Ishikawa (cell line): Measurements from ENCODE around the gene D2HGDH.

ENCODE experiments used
- CEBPB ChIP-seq: IDR thresholded peaks from 2 replicates; pipeline ENCODE4 v1.6.1; 2012
- CREB1 ChIP-seq: IDR thresholded peaks from 2 replicates; pipeline ENCODE4 v1.6.1; 2012; ENCODE audit warnings: low read depth
- EGR1 ChIP-seq: IDR thresholded peaks from 2 replicates; pipeline ENCODE4 v1.6.1; 2012
- EP300 ChIP-seq: IDR thresholded peaks from 2 replicates; pipeline ENCODE4 v1.6.1; 2012; ENCODE audit warnings: borderline replicate concordance
- FOXM1 ChIP-seq: IDR thresholded peaks from 2 replicates; pipeline ENCODE4 v1.6.1; 2012; ENCODE audit warnings: low read depth, borderline replicate concordance
- NFIC ChIP-seq: IDR thresholded peaks from 2 replicates; pipeline ENCODE4 v1.6.1; 2012
- RAD21 ChIP-seq: IDR thresholded peaks from 2 replicates; pipeline ENCODE4 v1.6.1; 2012; ENCODE audit warnings: low read depth
- TAF1 ChIP-seq: IDR thresholded peaks from 2 replicates; pipeline ENCODE4 v1.6.1; 2012; ENCODE audit warnings: low read depth, mild to moderate bottlenecking
- TCF12 ChIP-seq: IDR thresholded peaks from 2 replicates; pipeline ENCODE4 v1.6.1; 2012; ENCODE audit warnings: low read depth
- TEAD4 ChIP-seq: IDR thresholded peaks from 2 replicates; pipeline ENCODE4 v1.6.1; 2012
- YY1 ChIP-seq: IDR thresholded peaks from 2 replicates; pipeline ENCODE4 v1.6.1; 2012; ENCODE audit warnings: low read depth
- ZBTB7A ChIP-seq: IDR thresholded peaks from 2 replicates; pipeline ENCODE4 v1.6.1; 2012; ENCODE audit warnings: low read depth
- TF ChIP-seq, protein P1 (sequence below): IDR thresholded peaks from 2 replicates; pipeline ENCODE4 v1.6.1; 2012; ENCODE audit warnings: low read depth, mild to moderate bottlenecking
- TF ChIP-seq, protein P2 (sequence below): IDR thresholded peaks from 2 replicates; pipeline ENCODE4 v1.6.1; 2012
- TF ChIP-seq, protein P3 (sequence below): IDR thresholded peaks from 2 replicates; pipeline ENCODE4 v1.6.1; 2012

The D2HGDH gene

DNA sequence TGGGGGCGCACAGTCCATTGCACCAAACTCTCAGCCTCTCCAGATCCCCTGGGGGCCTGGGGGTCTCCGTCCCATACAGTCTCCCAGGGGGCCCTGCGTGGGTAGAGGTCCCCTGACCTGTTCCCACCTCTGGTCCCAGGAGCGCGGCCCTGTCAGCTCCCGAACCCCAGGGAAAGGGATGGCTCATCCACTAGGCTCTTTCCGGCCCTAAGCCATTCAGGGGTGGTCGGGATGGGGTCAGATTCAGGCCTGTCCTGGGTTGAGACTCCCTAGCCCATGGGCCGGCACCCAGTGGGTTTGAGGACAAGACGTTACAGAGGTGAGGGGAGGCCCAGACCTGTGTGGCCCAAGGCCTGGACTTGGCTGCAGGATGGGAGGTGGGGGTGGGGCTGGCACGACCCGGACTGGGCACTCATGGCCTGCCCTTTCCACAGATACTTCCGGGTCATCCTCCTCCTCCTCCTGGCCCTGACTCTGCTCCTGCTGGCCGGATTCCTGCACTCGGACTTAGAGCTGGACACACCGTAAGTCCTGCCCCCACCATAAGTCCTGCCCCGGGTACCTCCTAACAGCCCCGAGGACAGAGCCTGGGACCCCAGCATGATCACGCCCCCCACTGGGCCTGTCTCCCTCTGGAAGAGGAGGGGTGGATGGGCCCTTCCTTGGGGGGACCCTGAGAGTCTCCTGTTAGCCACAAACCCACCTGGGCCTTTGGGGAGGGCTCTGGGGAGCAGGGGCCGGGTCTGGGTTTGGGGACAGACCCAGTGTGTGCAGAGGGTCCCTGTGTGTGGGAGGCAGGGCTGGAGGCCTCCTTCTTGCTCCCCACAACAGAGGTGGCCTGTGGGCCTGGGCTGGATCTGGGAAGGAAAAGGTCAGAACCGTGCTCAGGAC, 64.4 kb downstream of the D2HGDH start:
- TF ChIP-seq EP300: no peak
- no peak for TF ChIP-seq NFIC
- no peak for TF ChIP-seq TAF1
- TF ChIP-seq, protein P1, sequence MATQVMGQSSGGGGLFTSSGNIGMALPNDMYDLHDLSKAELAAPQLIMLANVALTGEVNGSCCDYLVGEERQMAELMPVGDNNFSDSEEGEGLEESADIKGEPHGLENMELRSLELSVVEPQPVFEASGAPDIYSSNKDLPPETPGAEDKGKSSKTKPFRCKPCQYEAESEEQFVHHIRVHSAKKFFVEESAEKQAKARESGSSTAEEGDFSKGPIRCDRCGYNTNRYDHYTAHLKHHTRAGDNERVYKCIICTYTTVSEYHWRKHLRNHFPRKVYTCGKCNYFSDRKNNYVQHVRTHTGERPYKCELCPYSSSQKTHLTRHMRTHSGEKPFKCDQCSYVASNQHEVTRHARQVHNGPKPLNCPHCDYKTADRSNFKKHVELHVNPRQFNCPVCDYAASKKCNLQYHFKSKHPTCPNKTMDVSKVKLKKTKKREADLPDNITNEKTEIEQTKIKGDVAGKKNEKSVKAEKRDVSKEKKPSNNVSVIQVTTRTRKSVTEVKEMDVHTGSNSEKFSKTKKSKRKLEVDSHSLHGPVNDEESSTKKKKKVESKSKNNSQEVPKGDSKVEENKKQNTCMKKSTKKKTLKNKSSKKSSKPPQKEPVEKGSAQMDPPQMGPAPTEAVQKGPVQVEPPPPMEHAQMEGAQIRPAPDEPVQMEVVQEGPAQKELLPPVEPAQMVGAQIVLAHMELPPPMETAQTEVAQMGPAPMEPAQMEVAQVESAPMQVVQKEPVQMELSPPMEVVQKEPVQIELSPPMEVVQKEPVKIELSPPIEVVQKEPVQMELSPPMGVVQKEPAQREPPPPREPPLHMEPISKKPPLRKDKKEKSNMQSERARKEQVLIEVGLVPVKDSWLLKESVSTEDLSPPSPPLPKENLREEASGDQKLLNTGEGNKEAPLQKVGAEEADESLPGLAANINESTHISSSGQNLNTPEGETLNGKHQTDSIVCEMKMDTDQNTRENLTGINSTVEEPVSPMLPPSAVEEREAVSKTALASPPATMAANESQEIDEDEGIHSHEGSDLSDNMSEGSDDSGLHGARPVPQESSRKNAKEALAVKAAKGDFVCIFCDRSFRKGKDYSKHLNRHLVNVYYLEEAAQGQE: no peak
- TF ChIP-seq CEBPB: no peak
- TF ChIP-seq, protein P2, sequence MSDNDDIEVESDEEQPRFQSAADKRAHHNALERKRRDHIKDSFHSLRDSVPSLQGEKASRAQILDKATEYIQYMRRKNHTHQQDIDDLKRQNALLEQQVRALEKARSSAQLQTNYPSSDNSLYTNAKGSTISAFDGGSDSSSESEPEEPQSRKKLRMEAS: no peak
- TF ChIP-seq, protein P3, sequence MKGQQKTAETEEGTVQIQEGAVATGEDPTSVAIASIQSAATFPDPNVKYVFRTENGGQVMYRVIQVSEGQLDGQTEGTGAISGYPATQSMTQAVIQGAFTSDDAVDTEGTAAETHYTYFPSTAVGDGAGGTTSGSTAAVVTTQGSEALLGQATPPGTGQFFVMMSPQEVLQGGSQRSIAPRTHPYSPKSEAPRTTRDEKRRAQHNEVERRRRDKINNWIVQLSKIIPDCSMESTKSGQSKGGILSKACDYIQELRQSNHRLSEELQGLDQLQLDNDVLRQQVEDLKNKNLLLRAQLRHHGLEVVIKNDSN: no peak
- TF ChIP-seq FOXM1: no peak
- no peak for TF ChIP-seq TEAD4
- TF ChIP-seq RAD21: no peak
- TF ChIP-seq TCF12: no peak
- TF ChIP-seq CREB1: no peak
- TF ChIP-seq YY1: no peak

DNA sequence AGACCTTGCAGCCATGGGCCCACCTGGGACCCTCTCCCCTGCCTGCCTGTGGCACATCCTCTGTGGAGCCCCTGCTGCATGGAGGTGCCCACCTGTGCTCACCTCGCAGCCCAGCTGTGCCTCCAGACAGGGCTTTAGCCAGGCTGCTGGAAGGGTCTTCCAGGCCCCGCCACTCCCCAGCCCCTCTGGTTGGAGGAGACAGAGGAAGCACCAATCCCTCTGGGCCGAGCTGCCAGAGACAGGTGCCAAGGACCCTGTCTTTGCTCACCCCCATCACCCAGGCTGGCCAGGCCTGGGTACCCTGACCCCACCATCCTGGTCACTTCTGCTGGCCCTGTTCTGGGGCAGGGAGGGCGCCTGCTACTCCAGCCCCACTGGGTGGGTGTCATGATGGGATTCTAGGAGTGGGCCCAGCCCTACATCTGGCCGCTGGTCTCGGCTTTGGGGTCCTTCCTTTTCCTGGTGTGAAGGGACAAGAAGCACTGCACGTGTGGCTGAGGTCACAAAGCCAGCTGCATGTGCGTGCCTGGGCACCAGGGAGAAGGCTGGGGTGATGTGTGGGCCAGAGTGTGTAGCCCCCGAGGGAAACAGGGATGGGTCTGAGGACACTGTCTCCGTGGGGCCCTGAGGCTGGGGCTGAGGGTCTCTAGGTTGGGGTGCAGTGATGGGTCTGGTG, 65.2 kb downstream of the D2HGDH start:
- TF ChIP-seq CEBPB: no peak
- TF ChIP-seq, protein P3: no peak
- no peak for TF ChIP-seq TAF1
- no peak for TF ChIP-seq ZBTB7A
- TF ChIP-seq, protein P1: no peak
- TF ChIP-seq NFIC: no peak
- no peak for TF ChIP-seq FOXM1
- no peak for TF ChIP-seq TEAD4
- TF ChIP-seq EP300: no peak
- TF ChIP-seq EGR1: no peak
- TF ChIP-seq CREB1: no peak
- TF ChIP-seq, protein P2: no peak
- no peak for TF ChIP-seq RAD21

DNA sequence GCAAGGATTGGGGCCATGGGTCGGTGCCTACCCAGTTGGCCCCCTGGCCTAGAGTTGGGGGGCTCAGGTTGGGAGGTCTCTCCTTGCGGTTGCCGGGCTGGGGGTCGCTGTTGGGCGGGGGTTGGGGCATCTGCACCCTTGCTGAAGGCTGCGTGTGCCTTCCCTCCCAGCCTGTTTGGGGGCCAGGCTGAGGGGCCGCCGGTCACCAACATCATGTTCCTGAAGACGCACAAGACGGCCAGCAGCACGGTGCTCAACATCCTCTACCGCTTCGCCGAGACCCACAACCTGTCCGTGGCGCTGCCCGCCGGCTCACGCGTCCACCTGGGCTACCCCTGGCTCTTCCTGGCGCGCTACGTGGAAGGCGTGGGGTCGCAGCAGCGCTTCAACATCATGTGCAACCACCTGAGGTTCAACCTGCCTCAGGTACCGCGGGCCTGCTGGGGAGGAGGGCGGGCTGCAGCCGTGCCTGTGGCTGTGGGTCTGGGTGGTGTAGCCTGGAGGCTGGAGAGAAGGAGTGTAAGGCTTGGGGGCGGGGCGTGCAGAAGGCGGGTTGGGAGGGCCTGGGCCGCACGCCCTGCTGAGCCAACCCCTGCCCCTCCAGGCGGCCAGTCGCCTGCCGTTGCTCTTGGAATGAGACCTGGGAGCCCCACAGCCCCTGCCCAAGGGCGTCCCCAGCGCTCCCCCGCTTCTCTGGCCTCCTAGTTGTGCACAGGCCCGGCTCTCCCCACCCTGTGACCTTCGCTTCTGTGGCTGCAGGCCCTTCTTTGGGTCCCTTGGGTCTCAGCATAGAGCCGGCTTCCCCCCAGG, 67.4 kb downstream of the D2HGDH start:
- TF ChIP-seq RAD21: no peak
- TF ChIP-seq, protein P2: no peak
- no peak for TF ChIP-seq EGR1
- no peak for TF ChIP-seq TEAD4
- TF ChIP-seq YY1: no peak
- no peak for TF ChIP-seq TAF1

DNA sequence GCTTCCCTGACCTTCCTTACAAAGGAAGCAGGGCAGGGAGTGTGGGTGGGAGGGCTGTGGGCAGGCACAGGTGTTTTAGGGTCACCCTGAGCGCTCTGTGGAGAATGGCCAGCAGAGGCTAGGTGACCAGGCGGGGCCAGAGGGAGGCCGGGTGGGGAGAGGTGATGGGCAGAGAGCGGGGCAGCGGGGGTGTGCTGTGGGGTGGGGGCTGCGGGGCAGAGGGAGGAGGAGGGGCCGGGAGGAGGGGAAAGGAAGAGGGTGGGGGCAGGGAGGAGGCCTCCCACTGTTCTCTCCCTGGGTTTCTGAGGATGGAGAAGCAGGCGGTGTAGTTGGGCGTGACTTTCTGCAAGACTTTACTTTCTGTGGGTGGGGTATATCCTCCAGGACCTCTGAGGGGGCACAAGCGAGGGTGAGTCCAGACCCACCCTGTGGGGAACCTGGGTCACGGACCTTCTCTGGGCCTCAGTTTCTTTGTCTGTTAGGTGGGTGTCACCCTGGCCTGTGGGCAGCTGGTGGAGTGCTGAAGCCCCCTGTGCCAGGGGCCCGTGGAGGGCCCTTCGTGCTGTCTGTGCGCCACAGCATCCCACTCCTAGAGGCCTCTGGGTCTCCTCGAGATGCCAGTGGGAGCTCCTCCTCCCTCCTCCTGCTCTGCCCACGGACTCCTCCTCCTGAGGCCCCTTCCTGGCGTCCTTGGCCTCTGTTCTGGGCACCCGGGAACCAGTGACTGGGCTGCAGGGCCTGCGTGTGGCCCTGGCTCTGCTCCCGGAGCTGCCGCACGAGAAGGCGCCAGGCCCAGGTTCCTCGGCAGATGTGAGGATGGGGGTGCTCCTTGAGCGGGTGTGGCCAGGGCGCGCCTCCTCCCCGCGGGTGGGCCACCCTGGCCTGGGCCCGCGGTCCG, 68.2 kb downstream of the D2HGDH start:
- TF ChIP-seq EGR1 (no peak), CREB1 (no peak), YY1 (no peak), TCF12 (no peak), TEAD4 (no peak)
- TF ChIP-seq, protein P1: no peak
